Renal cortical epithelial cell (primary cell): ENCODE measurements around the gene NEURL2. TPM values are rescaled to one million over a fixed set of nuclear protein-coding genes. Genes with fewer than 3 reads are reported as not detected.
"Not testable (repeated sequence)": the region's sequence is repeated elsewhere in the genome, so short reads cannot be mapped to it uniquely, and the experiment has no call there.

ENCODE experiments used
- DNase-seq: peaks from one replicate; pipeline ENCODE4 v3.0.0-alpha.2; 2011; ENCODE audit warnings: low read depth
- total RNA-seq: library from RNA; depleted of rRNA; stranded (reverse); fragments of >200 nt; gene quantifications from 2 replicates; pipeline ENCODE4 v1.2.3, GENCODE V29; 2014

NEURL2 gene
- total RNA-seq: 3.0 and 3.3 TPM in 2 replicates

DNA sequence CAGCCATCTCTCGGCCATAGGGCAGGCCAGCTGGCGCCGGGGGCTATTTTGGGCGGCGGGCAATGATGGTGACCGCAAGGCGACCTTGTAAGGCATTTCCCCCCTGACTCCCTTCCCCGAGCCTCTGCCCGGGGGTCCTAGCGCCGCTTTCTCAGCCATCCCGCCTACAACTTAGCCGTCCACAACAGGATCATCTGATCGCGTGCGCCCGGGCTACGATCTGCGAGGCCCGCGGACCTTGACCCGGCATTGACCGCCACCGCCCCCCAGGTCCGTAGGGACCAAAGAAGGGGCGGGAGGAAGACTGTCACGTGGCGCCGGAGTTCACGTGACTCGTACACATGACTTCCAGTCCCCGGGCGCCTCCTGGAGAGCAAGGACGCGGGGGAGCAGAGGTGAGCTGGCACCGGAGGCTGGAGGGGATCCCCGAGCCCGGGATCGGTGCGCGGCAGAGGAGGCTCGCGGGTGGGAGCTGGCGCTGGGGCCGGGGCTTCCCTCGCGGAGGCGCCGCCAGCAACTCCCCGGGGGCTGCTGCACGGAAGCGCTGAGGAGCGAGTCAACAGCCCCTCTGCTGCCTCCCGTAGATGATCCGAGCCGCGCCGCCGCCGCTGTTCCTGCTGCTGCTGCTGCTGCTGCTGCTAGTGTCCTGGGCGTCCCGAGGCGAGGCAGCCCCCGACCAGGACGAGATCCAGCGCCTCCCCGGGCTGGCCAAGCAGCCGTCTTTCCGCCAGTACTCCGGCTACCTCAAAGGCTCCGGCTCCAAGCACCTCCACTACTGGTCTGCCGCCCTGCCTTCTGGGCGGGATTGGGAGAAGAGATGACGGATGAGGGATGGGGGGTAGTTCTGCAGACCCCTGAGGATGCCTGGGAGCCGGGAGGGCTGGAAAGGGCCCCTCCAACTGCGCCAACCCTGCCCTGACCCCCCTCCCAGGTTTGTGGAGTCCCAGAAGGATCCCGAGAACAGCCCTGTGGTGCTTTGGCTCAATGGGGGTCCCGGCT lies at the start of gene NEURL2, which contains the start of gene CTSA:
Gene NEURL2 (minus strand): TSS at position 224 of the 999 bp plus-strand sequence. CDS start 217 bp downstream, at position 7.
Gene CTSA (plus strand): TSS at position 351 of the 999 bp plus-strand sequence. CDS start 234 bp downstream, at position 585.
- DNase-seq: peak; percentile 71

GRCh38 chr20:45940469-45940868 lies 49.5 kb upstream of the NEURL2 start:
- DNase-seq: no peak

DNA sequence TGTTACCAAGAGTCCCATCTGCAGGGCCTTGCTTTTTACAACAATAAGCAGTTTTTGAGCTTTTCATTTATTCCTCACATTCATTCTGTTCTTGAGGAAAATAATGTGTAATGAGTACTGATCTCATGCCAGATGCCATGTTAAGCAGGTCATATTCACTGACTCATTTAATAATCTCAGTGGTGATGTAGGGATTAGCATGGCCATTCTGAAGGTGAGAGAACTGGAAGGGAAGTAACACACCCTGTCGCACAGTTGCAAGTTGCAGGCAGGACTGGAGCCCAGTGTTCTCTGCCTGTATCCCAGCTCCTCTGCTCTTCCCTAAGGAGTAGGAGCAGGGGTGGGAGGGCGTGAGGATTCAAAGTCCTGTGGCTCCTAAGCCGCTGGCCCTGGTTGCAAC lies 49.0 kb upstream of the NEURL2 start:
- no peak for DNase-seq

- no peak for DNase-seq
Measured at GRCh38 chr20:45938727-45939438, 47.9 kb upstream of the NEURL2 start.

DNA sequence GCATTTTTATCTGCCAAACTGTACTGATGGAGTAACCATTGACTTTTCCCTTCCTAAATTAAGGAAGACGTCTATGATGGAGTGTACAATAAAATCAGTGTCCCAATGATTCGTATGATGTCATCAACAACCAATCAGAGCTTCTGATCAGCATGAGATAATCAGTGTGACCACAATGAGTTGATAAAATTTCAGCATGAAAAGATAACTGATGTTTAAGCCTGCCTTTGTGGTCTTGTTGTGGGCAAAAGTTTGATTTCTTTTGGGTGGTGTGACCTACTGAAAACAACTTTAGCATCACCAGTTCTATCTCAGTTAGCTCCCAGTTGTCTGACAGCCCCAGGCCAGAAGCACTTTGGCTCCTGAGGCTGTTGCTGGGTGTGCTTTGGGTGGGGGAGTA lies 46.8 kb upstream of the NEURL2 start:
- no peak for DNase-seq

DNA sequence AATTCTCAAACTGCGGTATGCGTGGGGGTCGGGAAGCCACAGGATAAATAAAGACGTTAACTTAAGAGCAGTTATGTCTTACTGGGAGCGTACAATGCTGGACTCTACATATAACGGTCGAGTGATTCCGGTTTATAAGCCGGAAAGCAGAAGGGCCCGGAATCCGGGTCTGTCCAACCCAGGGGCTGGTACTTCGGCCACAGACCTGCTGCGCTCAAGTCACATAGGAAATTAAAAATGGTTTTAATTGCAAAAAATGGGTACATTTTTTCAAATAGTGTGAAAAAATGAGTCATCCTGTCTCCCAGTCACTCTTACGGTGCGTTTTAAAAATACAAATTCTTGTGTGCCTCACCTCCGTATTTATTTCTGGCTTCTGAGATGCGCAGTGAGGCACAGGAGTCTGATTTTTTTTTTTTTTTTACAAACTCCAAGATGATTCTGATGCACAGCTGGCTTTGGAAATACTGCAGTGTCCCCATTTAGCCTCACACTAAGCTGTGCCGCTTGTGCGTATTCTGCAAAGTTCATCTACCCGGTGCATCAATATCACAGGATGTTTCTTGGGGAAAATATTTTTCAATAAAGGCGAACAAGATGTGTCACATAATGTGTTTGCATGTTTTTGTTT lies 44.5 kb upstream of the NEURL2 start:
- no peak for DNase-seq

GRCh38 chr20:45934586-45935415 lies 43.8 kb upstream of the NEURL2 start, which contains the start of gene PCIF1:
TSS of gene PCIF1 (plus strand) at chr20:45934683. CDS start at chr20:45939000, 4,317 bp downstream.
- DNase-seq: peak; percentile 88

DNA sequence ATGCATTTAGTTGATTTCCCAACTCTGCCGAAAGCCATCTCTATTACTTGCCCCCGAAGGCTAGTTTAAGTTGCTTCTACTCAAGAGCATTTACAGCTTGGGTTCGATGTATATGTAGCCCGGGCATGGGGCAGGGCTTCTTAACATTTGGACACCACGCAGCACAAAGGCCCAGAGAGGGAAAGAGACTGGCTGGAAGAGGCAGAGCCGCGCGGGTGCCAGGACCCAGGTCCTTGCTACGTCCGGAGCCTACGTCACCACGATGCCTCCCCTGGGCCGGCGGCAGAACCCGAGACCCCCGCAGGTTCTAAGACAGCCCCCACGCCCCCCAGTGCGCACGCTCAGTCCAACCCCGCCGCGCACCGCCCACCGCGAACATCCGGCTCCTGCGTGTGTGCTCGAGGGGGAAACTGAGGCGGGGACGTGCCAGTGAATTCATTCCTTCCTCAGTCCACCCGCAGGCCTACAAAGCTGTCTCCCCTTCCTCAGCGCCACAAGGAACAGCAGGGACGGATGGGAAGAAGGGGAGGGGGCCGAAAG lies 43.1 kb upstream of the NEURL2 start:
- DNase-seq: no peak

DNA sequence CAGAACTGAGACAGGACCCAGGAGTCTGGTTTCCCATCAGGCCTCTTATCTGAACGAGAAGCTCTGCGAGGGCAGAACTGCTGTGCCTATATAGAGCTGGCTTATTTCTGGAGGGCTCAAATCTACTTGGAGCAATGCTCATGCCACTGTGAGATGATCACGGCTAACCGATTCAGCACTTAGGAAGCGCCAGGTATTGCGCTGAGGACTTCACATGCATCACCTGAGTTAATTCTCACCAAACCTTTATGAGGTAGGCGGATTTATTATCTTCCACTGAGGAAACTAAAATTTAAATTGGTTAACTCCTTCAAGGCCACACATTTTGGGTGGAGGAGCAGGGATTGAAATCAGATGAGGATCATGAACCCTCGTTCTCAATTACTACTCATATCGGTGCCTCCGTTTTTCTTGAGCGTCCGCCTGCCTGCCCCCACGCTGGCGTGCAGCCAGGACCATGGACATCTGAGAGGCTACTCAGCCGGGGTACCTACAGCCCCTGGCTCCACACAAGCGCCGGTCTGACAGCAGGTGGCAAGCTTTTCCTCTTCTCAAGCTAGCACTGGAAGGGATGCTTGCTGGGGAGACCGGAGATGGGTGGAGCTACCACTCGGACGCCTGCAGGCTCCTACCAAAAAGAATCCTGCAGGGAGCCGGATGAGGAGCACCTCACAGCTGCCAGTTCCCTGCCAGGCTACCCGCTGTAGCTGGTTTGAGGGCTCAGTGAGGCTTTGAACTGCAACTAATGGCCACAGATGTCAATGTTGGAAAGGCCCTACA lies 42.4 kb upstream of the NEURL2 start:
- peak; percentile 79 for DNase-seq

DNA sequence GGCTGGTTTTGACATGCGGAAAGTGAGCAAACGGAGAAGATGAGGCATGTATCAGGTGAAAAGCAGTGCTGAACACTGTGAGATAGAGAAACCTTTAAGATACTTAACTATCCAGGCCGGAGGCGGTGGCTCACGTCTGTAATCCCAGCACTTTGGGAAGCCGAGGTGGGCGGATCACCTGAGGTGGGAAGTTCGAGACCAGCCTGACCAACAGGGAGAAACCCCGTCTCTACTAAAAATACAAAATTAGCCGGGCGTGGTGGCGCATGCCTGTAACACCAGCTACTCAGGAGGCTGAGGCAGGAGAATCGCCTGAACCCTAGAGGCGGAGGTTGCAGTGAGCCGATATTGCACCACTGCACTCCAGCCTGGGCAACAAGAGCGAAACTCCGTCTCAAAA lies 40.7 kb upstream of the NEURL2 start:
- DNase-seq: not testable (repeated sequence)

- DNase-seq: no peak
Measured at GRCh38 chr20:45927071-45927878, 36.3 kb upstream of the NEURL2 start.

DNA sequence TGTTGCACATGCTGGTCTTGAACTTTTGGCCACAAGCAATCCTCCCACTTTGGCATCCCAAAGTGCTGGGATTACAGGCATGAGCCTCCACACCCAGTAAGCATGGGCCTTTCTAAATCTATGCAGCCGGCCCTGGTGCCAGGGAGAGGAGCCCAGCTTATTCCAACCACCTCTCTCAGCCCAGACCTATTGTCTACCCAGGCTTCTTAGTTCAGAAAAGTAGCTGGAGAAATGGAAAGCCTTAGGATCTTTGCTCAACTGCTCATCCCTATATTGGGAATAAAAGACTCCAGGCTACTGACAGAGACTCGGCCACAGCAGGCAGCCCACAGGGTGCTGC lies 35.7 kb upstream of the NEURL2 start:
- DNase-seq: no peak

GRCh38 chr20:45925821-45926506 lies 35.0 kb upstream of the NEURL2 start:
- DNase-seq: no peak

GRCh38 chr20:45924391-45925261 lies 33.6 kb upstream of the NEURL2 start:
- peak; percentile 41 for DNase-seq

DNA sequence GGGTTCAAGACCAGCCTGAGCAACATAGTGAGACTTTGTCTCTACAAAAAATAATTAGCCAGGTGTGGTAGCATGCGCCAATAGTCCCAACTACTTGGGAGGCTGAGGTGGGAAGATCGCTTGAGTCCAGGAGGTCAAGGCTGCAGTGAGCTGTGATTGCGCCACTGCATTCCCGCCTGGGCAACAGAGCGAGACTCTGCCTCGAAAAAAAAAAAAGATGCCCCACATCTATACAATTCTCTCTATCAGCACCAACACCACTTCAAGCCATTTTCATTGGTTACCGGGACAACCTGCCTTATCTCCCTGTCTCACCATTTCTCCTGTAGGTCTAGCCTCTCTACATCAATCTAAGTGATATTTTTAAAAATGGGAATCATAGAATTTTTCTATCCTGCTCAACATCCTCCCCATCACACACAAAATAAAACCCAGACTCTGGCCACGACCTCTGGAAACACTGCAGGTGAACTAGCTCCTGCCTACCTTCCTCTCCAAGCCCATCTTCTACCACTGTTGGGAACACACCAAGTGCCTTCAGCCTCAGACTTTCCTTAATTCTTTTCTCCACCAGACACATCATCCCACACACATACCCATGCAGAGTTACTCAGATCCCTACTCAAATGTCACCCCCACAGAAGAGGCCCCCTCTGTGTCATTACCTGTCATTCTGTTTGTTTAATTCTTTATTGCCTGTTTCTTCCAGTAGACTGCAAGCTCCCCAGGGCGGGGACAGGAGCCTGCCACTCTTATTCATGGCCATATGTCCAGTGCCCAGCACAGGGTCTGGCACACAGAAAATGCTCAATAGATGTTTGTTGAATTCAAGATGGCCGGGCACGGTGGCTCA lies 30.6 kb upstream of the NEURL2 start:
- DNase-seq: peak; percentile 41

- DNase-seq: no peak
Measured at GRCh38 chr20:45920462-45921336, 29.7 kb upstream of the NEURL2 start.
